GM21447 (cell line): Measurements from ENCODE around the gene EEPD1.
A peak's percentile ranks its signal among the peaks of the same experiment; 100 is the strongest.

Source experiments
- ATAC-seq: cut with Tn5 transposase; IDR thresholded peaks from one replicate; pipeline ENCODE4 v1.9.1; 2021; ENCODE audit not compliant: unreplicated experiment

EEPD1 gene

GRCh38 chr7:36278620-36279172 lies 125.6 kb downstream of the EEPD1 start:
- no peak for ATAC-seq

DNA sequence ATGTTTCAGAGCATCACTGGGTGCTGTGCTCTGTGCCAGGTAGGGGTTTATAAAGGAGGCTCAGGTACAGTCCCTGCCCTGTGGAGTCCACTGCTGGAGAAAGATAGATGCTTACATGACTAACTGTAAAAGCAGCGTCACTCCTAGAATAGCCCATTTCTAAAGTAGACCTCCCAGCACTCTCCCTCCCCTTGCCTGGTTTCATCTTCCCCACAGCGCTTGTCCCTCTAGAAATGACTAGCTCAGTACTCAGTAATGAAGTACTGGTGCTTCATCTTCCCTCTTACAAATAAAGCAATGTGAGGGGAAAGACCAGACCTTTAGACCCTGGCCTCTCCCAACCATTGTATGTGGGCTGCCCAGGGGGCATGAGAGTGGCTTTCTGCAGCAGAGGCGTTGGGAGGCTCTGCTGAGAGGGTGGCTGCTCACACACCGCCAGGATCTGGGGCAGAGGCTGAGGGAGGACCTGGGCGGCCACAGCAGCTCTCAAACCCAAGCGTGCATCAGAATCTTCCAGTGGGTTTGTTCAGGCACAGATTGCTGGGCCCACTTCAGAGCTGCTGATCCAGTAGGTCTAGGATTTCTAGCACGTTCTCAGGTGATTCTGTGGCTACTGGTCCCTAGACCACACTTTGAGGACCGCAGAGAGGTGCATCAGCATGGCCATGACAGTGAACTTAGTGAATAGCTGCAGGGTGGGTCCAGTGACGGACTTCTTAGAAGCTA lies 126.3 kb downstream of the EEPD1 start:
- ATAC-seq = peak; percentile 75

- no peak for ATAC-seq
Measured at GRCh38 chr7:36279926-36280315, 126.9 kb downstream of the EEPD1 start.

GRCh38 chr7:36280840-36281812 lies 128.1 kb downstream of the EEPD1 start:
- peak; percentile 36 for ATAC-seq

GRCh38 chr7:36281945-36282717 lies 129.1 kb downstream of the EEPD1 start:
- no peak for ATAC-seq

GRCh38 chr7:36283181-36283580 lies 130.1 kb downstream of the EEPD1 start:
- ATAC-seq = no peak

DNA sequence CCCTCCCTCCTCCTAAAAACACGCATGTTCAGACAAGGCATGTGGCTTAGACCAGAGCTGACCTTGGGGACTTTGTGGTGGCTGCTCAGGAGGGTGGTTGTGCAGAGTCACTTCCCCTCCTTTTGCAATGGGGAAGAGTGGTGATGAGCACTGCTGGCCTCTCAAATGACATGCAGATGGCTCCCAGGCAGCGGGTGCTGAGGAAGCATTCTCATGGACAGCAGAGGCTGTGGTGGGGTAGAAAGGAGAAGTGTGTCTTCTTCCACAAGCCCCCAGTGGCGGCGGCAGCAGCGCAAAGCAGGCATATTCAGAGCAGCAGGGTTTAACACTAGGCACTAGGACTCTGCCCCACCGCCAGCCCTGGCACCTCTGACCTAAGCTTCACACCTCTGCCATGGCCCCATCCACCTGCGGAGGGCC lies 130.7 kb downstream of the EEPD1 start:
- ATAC-seq = peak; percentile 39

- no peak for ATAC-seq
Measured at GRCh38 chr7:36284456-36285090, 131.5 kb downstream of the EEPD1 start.

DNA sequence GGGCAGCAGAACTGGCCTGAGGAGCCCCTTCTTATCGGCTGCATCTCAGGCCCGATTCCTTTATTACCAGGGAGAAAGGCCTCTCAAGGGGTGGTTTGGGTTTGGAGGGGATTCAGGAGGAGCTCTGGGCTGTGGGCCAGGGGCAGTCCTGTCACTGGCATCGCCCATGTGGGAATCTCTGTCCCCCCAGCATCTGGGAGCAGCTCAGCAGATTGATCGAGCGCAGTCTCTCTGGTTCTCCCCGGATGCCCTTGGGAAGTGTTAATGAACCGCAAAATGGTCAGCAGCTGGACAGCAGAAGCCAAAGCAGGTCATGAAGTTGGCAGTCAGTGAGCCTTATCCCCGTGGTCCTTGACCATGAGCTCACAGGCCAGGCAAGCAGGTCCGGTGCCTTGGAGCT lies 132.2 kb downstream of the EEPD1 start:
- no peak for ATAC-seq

- no peak for ATAC-seq
Measured at GRCh38 chr7:36286226-36286625, 133.2 kb downstream of the EEPD1 start.

- no peak for ATAC-seq
Measured at GRCh38 chr7:36286688-36287087, 133.6 kb downstream of the EEPD1 start.

DNA sequence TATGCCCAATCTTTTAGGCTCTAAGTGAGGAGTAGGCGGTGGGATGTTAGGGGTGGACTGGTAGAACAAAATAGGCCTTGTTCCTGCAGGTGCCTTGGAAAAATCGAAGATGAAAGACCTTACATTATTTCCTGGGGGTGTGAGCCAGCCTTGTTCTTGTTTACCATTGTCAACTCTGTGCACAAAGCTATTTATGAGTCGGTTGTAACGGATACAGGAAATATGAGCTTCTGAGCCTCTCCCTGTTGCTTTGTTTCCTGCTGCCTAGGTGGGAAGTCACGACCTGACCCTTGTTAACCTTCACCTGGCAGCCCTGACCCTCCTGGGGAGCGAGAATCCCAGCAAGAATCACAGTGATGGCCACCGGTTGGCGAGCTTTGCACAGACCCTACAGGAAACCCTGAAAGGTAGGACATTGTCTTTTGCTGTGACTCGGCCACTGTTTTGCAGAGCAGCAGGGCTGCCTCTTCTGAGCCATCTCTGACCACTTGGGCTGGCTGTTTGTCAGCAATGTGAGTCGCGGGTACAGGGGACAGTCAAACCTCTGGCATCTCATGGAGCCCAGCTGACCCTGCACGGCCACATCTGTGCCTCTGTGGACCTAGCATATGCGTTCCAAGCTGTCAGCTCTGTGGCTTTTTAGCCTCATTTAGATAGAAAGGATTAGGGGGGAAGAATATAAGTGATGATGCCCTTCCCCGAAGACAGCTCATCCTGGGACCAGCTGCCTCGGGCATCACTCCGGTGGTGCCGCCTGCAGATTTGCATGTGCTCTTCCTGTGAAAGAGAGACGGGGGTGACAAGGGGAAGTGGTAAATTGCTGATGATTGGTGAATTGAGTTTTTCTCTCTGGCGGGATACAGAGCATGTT lies 134.6 kb downstream of the EEPD1 start:
- peak; percentile 40 for ATAC-seq

GRCh38 chr7:36288501-36288900 lies 135.4 kb downstream of the EEPD1 start:
- ATAC-seq = no peak

- peak; percentile 32 for ATAC-seq
Measured at GRCh38 chr7:36289833-36290661, 137.0 kb downstream of the EEPD1 start.

DNA sequence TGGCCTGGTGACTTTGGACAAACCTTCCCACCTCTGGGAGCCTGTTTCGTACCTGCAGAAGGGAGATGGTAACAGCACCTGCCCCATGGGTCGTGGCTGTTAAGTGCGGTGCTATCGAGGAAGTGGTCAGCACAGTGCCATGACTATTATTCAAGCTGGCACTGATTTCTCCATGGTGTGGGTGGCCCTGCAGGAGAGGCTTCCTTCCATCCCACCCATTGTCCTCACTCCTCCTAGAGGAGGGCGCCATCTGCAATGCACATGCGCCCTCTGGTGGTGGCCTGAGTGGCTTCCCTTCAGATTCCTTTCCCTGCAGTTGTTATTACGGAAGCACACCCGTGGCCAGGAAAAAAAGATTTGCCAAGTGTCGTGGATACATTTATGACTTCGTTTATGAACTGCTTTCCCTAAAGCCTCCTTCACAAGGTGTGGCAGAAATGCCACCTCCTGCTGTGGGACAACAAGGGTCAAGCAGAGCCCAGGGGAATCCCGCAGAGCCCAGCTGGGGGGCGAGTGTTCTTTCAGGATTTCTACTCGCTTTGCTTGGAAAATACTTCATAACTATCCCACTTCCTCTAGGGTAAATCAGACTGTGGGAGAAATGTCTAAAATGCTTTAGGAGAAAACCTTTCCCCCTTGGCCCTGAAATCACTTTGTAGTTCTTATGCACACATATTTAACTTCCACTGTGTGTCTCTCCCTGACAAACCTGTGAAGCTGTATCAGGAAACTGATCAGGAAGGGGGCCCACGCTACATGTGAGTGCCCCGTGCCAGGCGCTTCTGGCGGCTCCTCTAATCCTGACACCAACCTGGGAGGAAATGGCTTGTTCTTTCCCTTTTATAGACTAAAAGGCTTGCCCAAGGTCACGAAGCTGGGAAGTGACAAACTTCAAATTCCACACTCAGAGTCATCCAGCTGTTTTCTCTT lies 138.6 kb downstream of the EEPD1 start:
- ATAC-seq = no peak

- no peak for ATAC-seq
Measured at GRCh38 chr7:36295090-36295489, 142.0 kb downstream of the EEPD1 start.

DNA sequence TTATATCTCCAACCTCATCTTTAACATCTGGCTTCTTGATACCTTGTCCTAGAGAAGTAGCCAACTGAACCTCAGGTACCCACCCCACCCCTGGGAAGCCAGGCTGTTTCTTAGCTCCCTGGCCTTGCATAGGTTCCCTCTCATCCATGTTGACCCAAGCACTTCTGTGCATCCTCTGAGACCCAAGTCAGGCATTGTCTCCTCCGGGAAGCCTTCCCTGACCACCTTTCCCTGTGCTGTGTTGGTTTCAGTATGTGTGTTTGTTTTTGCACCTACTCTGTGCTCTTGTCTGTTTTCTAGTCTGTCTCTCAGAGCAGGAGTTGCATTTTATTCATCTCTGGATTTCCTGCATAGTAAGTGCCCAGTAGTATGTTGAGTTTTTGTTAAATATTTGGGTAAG lies 143.2 kb downstream of the EEPD1 start:
- ATAC-seq = no peak
